Neutrophil (primary cell): ENCODE results near the gene LRFN3.

Experiments
- H3K27ac ChIP-seq: fragments of 200-600 bp; sonication (generic); 2 replicates; pipeline ENCODE4 v1.5.1; 2016; ENCODE audit warnings: mild to moderate bottlenecking, moderate library complexity
- H3K27me3 ChIP-seq: fragments of 200-600 bp; sonication (generic); 2 replicates; pipeline ENCODE4 v1.6.0; 2016; ENCODE audit warnings: mild to moderate bottlenecking
- H3K36me3 ChIP-seq: fragments of 200-600 bp; sonication (generic); 2 replicates; pipeline ENCODE4 v1.5.1; 2017
- H3K4me1 ChIP-seq, 2 experiments: fragments of 200-600 bp in 1 of 2; sonication (generic) in 1 of 2; 1 replicate in 1 of 2; 2 replicates in 1 of 2; pipeline versions ENCODE4 v1.5.1 to v1.6.1; 2013 to 2016; ENCODE audit warnings: low read depth in 1 of 2, low read length in 1 of 2, mild to moderate bottlenecking in 1 of 2, moderate library complexity in 1 of 2; ENCODE audit not compliant: control insufficient read depth in 1 of 2, insufficient read depth in 1 of 2
- H3K4me3 ChIP-seq, 2 experiments: fragments of 200-600 bp in 1 of 2; sonication (generic) in 1 of 2; 1 replicate in 1 of 2; 2 replicates in 1 of 2; pipeline ENCODE4 v1.5.1; 2013 to 2016; ENCODE audit warnings: low read depth in 1 of 2, low read length in 1 of 2, mild to moderate bottlenecking in 1 of 2, moderate library complexity in 1 of 2
- H3K9me3 ChIP-seq: fragments of 200-600 bp; sonication (generic); 2 replicates; pipeline ENCODE4 v1.5.1; 2016
- TF ChIP-seq, protein P1 (sequence below): fragments of 200-600 bp; sonication (generic); IDR thresholded peaks from 2 replicates; pipeline ENCODE4 v1.5.1; 2016; ENCODE audit warnings: antibody characterized with exemption

The LRFN3 gene

GRCh38 chr19:35991731-35992450 is 55.7 kb downstream of the LRFN3 start:
- H3K4me1 ChIP-seq = peaks cover 24 to 33% of the 10 kb centered on the region in 2 experiments
- H3K27ac ChIP-seq = no peak overlapping the region
- TF ChIP-seq, protein P1, sequence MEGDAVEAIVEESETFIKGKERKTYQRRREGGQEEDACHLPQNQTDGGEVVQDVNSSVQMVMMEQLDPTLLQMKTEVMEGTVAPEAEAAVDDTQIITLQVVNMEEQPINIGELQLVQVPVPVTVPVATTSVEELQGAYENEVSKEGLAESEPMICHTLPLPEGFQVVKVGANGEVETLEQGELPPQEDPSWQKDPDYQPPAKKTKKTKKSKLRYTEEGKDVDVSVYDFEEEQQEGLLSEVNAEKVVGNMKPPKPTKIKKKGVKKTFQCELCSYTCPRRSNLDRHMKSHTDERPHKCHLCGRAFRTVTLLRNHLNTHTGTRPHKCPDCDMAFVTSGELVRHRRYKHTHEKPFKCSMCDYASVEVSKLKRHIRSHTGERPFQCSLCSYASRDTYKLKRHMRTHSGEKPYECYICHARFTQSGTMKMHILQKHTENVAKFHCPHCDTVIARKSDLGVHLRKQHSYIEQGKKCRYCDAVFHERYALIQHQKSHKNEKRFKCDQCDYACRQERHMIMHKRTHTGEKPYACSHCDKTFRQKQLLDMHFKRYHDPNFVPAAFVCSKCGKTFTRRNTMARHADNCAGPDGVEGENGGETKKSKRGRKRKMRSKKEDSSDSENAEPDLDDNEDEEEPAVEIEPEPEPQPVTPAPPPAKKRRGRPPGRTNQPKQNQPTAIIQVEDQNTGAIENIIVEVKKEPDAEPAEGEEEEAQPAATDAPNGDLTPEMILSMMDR = no peak
- H3K9me3 ChIP-seq = no peaks in the 10 kb centered on the region
- no peaks in the 10 kb centered on the region for H3K36me3 ChIP-seq
- peaks cover 41% of the 10 kb centered on the region for H3K27me3 ChIP-seq
- H3K4me3 ChIP-seq = no peak overlapping the region

DNA sequence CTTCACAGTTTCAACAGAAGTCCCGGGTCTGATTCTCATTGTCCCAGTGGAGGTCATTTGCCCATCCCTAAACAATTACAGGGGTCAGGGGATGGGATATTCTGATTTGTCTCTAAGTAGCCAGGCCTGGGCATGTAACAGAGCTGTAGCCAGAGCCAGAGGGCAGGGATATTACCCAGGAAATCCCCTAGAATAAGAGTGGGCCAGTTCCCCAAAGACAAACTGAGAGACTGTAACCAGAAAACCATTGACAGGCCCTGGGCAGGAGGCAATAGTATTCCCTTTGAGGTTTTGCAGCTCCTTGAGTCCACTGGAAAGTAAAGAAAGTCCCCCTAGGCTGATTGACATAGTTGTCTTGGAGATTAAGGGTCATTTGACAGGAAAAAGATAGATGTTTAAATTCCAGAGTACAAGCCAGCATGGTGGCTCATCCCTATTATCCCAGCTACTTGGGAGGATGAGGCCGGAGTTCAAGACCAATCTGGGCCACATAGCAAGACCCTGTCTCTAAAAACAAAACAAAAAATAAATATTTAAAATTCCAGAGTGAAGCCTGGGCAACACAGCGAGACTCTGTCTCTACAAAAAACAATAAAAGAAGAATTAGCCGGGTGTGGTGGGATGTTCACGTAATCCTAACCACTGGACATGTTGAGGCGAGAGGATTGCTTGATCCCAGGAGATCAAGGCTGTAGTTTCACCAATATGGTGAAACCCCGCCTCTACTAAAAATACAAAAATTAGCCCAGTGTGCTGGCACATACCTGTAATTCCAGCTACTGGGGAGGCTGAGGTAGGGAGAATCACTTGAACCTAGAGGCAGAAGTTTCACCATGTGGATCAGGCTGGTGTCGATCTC is 57.0 kb downstream of the LRFN3 start:
- H3K4me1 ChIP-seq = peaks cover 24 to 27% of the 10 kb centered on the region in 2 experiments
- H3K9me3 ChIP-seq = no peaks in the 10 kb centered on the region
- H3K27ac ChIP-seq = no peak overlapping the region
- H3K27me3 ChIP-seq = peaks cover 29% of the 10 kb centered on the region
- no peak overlapping the region for H3K4me3 ChIP-seq
- peaks cover 2% of the 10 kb centered on the region for H3K36me3 ChIP-seq
- TF ChIP-seq, protein P1 = no peak

DNA sequence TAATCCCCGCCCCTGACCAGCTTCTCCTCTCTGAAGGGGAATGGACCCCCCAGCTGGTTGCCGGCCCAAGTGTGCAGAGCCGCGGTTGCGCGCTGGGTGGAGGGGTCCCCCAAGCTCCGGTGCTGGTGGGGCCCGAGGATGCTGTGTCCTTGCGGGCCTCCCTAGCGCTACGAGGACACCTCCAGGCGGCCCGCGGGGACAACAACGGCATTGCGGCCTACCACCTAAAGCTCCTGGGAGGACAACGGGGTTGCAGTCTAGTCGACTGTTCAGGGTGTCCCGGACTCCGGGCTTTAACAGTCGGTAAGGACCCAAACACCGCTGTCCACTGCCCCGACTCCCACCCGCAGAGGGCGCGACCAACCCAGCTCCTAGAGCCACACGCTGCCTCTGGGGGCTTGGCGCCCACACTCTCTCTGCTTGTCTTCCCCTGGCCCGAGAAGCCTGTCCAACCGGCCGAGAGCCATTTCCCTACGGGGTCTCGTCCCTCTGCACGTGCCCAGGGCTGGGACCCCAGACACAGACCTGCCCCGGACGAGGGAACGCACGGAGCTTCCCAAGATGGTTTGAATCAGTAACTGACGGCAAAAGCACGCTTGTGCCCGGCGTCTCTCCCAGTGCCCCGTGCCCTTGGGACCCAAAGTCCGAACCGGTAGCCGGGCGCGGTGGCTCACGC is 57.9 kb downstream of the LRFN3 start:
- TF ChIP-seq, protein P1 = no peak
- Histone ChIP-seq H3K9me3 (no peaks in the 10 kb centered on the region), H3K36me3 (peaks cover 4% of the 10 kb centered on the region), H3K27ac (no peak overlapping the region), H3K4me1 (peaks cover 24 to 27% of the 10 kb centered on the region in 2 experiments), H3K4me3 (peak overlapping the region; percentile 87 to 90), H3K27me3 (peaks cover 20% of the 10 kb centered on the region)
